HL-60 (cell line): ENCODE measurements around the gene NINJ2.
A peak's percentile ranks its signal among the peaks of the same experiment; 100 is the strongest.

Source experiments
- DNase-seq, 2 experiments: peaks; one replicate each; pipeline ENCODE4 v3.0.0-alpha.2; 2010 to 2020; ENCODE audit warnings: low read depth in 1 of 2, low spot score in 1 of 2
- H3K27ac ChIP-seq: fragments of 250-450 bp; sonication (Bioruptor Pico); replicated peaks from 2 replicates; pipeline ENCODE4 v1.5.1; 2020; ENCODE audit warnings: mild to moderate bottlenecking, moderate library complexity
- H3K27me3 ChIP-seq: fragments of 250-450 bp; sonication (Bioruptor Pico); 2 replicates; pipeline ENCODE4 v1.5.1; 2021; ENCODE audit warnings: mild to moderate bottlenecking, moderate library complexity; ENCODE audit not compliant: insufficient read depth, poor library complexity, severe bottlenecking
- H3K4me3 ChIP-seq: replicated peaks from 2 replicates; pipeline ENCODE4 v1.5.1; 2011; ENCODE audit warnings: mild to moderate bottlenecking, control low read depth, low read length; ENCODE audit not compliant: insufficient read depth
- CTCF ChIP-seq: IDR thresholded peaks from one replicate; pipeline ENCODE4 v1.5.1; 2011; ENCODE audit warnings: low read length, control low read depth, inconsistent platforms; ENCODE audit not compliant: insufficient read depth
- GABPA ChIP-seq: IDR thresholded peaks from 2 replicates; pipeline ENCODE4 v1.6.1; 2012; ENCODE audit warnings: low read depth
- POLR2AphosphoS5 ChIP-seq: IDR thresholded peaks from 2 replicates; pipeline ENCODE4 v1.6.1; 2012; ENCODE audit warnings: low read depth
- REST ChIP-seq: IDR thresholded peaks from 2 replicates; pipeline ENCODE4 v1.6.1; 2012; ENCODE audit warnings: low read depth; ENCODE audit not compliant: insufficient replicate concordance
- SPI1 ChIP-seq: IDR thresholded peaks from 2 replicates; pipeline ENCODE4 v1.6.1; 2012; ENCODE audit warnings: low read depth, mild to moderate bottlenecking, borderline replicate concordance

Gene NINJ2

GRCh38 chr12:674272-674781 is 11.1 kb upstream of the NINJ2 start:
- DNase-seq, result peak in 1 of 2 experiments; percentile 45
- Histone ChIP-seq H3K27me3 (no peaks in the 10 kb centered on the region), H3K27ac (peak overlapping the region; percentile 61), H3K4me3 (no peak overlapping the region)
- no peak for TF ChIP-seq GABPA

- no peak for TF ChIP-seq REST
- TF ChIP-seq SPI1, result no peak
- no peak for TF ChIP-seq CTCF
- TF ChIP-seq POLR2AphosphoS5, result no peak
- no peak for TF ChIP-seq GABPA
- DNase-seq, result no peak
- Histone ChIP-seq H3K27me3 (no peaks in the 10 kb centered on the region), H3K27ac (peak overlapping the region; percentile 61), H3K4me3 (no peak overlapping the region)
Measured at GRCh38 chr12:673849-674248, 10.6 kb upstream of the NINJ2 start.

- Histone ChIP-seq H3K4me3 (no peak overlapping the region), H3K27ac (no peak overlapping the region), H3K27me3 (no peaks in the 10 kb centered on the region)
- no peak for DNase-seq
- no peak for TF ChIP-seq REST
- TF ChIP-seq CTCF, result no peak
- TF ChIP-seq SPI1, result no peak
- no peak for TF ChIP-seq POLR2AphosphoS5
- no peak for TF ChIP-seq GABPA
Measured at GRCh38 chr12:669576-669945, 6.3 kb upstream of the NINJ2 start.

- no peak overlapping the region for H3K27ac ChIP-seq
- TF ChIP-seq SPI1, result no peak
- no peak for TF ChIP-seq REST
- no peak for TF ChIP-seq CTCF
- no peak for TF ChIP-seq GABPA
- TF ChIP-seq POLR2AphosphoS5, result no peak
- DNase-seq, result no peak
- no peaks in the 10 kb centered on the region for H3K27me3 ChIP-seq
- H3K4me3 ChIP-seq, result no peak overlapping the region
Measured at GRCh38 chr12:668090-668481, 4.8 kb upstream of the NINJ2 start.
